PC-9 (cell line): ENCODE data around the gene CPED1.

Source experiments
- CTCF ChIP-seq: fragments of 200-600 bp; sonication (generic); conservative IDR thresholded peaks from 2 replicates; pipeline ENCODE4 v1.6.1; 2017; ENCODE audit warnings: mixed run types, antibody characterized with exemption, mild to moderate bottlenecking, moderate library complexity
- EZH2 ChIP-seq: fragments of 200-600 bp; sonication (generic); IDR thresholded peaks from 2 replicates; pipeline ENCODE4 v1.8.0; 2017; ENCODE audit warnings: antibody characterized with exemption, low read depth

GRCh38 chr7:121204537-121204936, 216.0 kb downstream of the CPED1 start:
- TF ChIP-seq CTCF (no peak), EZH2 (no peak)
